Osteocyte (in vitro differentiated cells): Measurements from ENCODE around the gene SENP8. TPM values are rescaled to one million over a fixed set of nuclear protein-coding genes. Genes with fewer than 3 reads are reported as not detected.

Experiments
- DNase-seq: peaks from one replicate; pipeline ENCODE4 v3.0.0; 2021; ENCODE audit warnings: mixed read lengths; ENCODE audit not compliant: unreplicated experiment; ENCODE audit errors: extremely low spot score
- H3K27ac Mint-ChIP-seq: one replicate; pipeline ENCODE4 v1.8.0; 2021; ENCODE audit warnings: mild to moderate bottlenecking, mixed read lengths; ENCODE audit not compliant: unreplicated experiment
- H3K27me3 Mint-ChIP-seq: one replicate; pipeline ENCODE4 v1.8.0; 2021; ENCODE audit warnings: mixed read lengths; ENCODE audit not compliant: unreplicated experiment
- H3K36me3 Mint-ChIP-seq: one replicate; pipeline ENCODE4 v1.8.0; 2021; ENCODE audit warnings: mixed read lengths; ENCODE audit not compliant: unreplicated experiment
- H3K4me1 Mint-ChIP-seq: one replicate; pipeline ENCODE4 v1.8.0; 2021; ENCODE audit warnings: mixed read lengths; ENCODE audit not compliant: unreplicated experiment
- H3K4me3 Mint-ChIP-seq: one replicate; pipeline ENCODE4 v1.8.0; 2021; ENCODE audit warnings: mild to moderate bottlenecking, moderate library complexity, mixed read lengths; ENCODE audit not compliant: unreplicated experiment
- H3K9me3 Mint-ChIP-seq: one replicate; pipeline ENCODE4 v1.8.0; 2021; ENCODE audit warnings: mixed read lengths; ENCODE audit not compliant: unreplicated experiment
- total RNA-seq: library from RNA; stranded (reverse); gene quantifications from 2 replicates; pipeline ENCODE4 v1.2.1, GENCODE V29; 2021
- TF ChIP-seq, protein P1 (sequence below): fragments of 200-600 bp; sonication (generic); IDR thresholded peaks from 2 replicates; pipeline ENCODE4 v1.5.0; 2021; ENCODE audit warnings: antibody characterized with exemption, mild to moderate bottlenecking, moderate library complexity

The SENP8 gene
- total RNA-seq, 1 donor from 2014 or later = 4.0 TPM

DNA sequence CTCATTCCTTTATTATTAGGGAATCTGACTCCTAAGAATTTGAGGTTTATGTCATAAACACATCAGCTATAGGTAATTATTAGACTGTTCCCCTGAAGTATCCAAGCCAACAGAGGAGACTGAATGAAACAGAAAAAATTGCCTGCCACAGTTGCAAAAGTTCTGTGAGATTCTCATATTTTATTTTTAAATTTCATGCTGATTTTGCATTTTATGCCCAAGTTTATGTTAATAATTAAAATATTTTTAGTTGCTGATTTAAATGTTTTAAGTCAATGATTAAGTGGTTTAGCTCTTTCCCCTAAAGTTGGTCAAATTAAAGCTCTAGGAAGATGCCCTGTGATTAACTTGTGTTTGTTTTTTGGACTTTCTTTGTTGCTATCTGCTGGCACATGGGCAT, 10.2 kb downstream of the SENP8 start:
- H3K36me3 Mint-ChIP-seq = no peaks in the 10 kb centered on the region
- no peak overlapping the region for H3K4me3 Mint-ChIP-seq
- no peak overlapping the region for H3K27ac Mint-ChIP-seq
- DNase-seq = no peak
- no peaks in the 10 kb centered on the region for H3K27me3 Mint-ChIP-seq
- no peaks in the 10 kb centered on the region for H3K4me1 Mint-ChIP-seq
- no peaks in the 10 kb centered on the region for H3K9me3 Mint-ChIP-seq
- TF ChIP-seq, protein P1, sequence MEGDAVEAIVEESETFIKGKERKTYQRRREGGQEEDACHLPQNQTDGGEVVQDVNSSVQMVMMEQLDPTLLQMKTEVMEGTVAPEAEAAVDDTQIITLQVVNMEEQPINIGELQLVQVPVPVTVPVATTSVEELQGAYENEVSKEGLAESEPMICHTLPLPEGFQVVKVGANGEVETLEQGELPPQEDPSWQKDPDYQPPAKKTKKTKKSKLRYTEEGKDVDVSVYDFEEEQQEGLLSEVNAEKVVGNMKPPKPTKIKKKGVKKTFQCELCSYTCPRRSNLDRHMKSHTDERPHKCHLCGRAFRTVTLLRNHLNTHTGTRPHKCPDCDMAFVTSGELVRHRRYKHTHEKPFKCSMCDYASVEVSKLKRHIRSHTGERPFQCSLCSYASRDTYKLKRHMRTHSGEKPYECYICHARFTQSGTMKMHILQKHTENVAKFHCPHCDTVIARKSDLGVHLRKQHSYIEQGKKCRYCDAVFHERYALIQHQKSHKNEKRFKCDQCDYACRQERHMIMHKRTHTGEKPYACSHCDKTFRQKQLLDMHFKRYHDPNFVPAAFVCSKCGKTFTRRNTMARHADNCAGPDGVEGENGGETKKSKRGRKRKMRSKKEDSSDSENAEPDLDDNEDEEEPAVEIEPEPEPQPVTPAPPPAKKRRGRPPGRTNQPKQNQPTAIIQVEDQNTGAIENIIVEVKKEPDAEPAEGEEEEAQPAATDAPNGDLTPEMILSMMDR = no peak

DNA sequence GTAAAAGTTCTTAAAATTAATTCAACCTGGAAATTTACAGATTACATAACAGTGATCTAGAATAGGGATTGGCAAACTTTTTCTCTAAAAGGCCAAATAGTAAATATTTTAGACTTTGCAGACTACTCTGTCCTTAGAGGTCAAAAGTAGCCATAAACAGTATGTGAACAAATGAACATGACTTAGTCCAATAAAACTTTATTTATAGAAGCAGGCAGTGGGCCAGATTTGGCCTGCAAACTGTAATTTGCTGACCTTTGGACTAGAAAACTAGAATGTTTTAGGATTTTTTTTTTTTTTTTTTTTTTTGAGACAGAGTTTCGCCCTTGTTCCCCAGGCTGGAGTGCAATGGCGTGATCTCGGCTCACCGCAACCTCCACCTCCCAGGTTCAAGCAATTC, 12.1 kb downstream of the SENP8 start:
- no peak for DNase-seq
- Mint-ChIP-seq H3K9me3 (no peaks in the 10 kb centered on the region), H3K4me3 (no peak overlapping the region), H3K4me1 (no peaks in the 10 kb centered on the region), H3K27ac (no peak overlapping the region), H3K27me3 (no peaks in the 10 kb centered on the region), H3K36me3 (no peaks in the 10 kb centered on the region)
- TF ChIP-seq, protein P1 = no peak

DNA sequence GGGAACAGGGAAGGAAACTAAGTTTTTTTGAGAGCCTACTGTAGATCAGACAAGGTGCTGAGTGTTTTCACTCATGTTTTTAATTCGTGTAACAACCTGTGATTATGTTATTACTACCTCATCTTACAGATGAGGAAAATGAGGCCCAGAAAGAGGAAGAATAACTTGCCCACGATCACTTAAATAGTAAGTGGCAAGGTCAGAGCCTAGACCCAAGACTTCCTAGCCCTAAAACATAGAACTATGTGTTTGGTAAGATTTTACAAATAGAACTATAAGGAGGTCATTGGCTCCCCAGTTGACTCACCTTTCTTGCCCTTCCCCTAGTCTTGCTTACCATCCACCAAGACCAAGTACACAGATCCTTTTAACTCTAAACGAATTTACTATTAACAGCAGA, 13.7 kb downstream of the SENP8 start:
- Mint-ChIP-seq H3K36me3 (no peaks in the 10 kb centered on the region), H3K27me3 (no peaks in the 10 kb centered on the region), H3K9me3 (no peaks in the 10 kb centered on the region), H3K27ac (no peak overlapping the region), H3K4me1 (no peaks in the 10 kb centered on the region), H3K4me3 (no peak overlapping the region)
- TF ChIP-seq, protein P1 = no peak
- DNase-seq = no peak

DNA sequence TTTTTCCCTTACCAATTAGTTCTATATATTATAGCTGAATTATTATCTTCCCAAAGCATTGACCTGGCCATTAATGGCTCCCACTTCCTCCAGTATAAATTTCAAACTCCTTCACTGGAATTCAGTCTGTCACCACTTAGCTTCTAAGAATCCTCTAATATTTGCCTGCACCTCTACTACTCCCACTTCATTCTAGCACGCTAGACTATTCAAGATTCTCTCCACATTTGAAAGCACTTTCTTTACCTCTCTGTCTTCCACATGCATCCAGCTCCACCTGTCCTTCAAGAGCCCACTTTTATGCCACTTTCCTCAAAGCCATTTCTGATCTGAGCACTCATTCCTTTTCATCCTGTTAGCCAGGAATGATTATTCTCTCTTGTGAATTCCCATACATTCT, 15.0 kb downstream of the SENP8 start:
- no peak overlapping the region for H3K27ac Mint-ChIP-seq
- no peaks in the 10 kb centered on the region for H3K36me3 Mint-ChIP-seq

DNA sequence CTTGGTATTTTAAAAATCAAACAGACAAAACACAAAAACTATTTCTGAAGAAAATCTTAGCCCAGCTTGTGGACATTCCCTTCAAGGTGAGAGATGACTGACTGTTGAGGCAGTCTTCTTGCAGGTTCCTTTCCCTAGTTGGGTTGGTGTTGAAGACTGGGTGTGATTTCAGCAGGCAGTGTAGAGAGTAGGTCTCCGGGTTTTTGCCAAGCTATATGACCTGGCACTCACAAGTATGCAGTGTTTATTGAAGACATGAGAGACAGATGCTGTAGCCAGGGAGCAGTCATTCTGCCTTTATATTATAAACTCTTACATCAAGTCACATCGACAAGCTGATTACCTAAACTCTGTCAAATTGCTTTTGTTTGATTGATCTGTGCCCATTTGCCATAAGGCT, 17.5 kb downstream of the SENP8 start:
- Mint-ChIP-seq H3K4me3 (no peak overlapping the region), H3K27ac (no peak overlapping the region), H3K27me3 (no peaks in the 10 kb centered on the region), H3K4me1 (no peaks in the 10 kb centered on the region), H3K9me3 (no peaks in the 10 kb centered on the region), H3K36me3 (peaks cover 5% of the 10 kb centered on the region)
- TF ChIP-seq, protein P1 = no peak
- no peak for DNase-seq

More for the DNA sequence above, 15.0 kb downstream of the SENP8 start:
- TF ChIP-seq, protein P1 = no peak
- Mint-ChIP-seq H3K27me3 (no peaks in the 10 kb centered on the region), H3K4me1 (no peaks in the 10 kb centered on the region), H3K9me3 (no peaks in the 10 kb centered on the region), H3K4me3 (no peak overlapping the region)
- DNase-seq = no peak
